Breast epithelium (tissue), 4 donors: Measurements from ENCODE around the gene PARP9. TPM values are rescaled to one million over a fixed set of nuclear protein-coding genes. Genes with fewer than 3 reads are reported as not detected.
"Not testable (repeated sequence)": the region's sequence is repeated elsewhere in the genome, so short reads cannot be mapped to it uniquely, and the experiment has no call there.

ENCODE experiments used
- DNase-seq, 2 donors: peaks; one replicate each; pipeline ENCODE4 v3.0.0-alpha.2; 2019; ENCODE audit warnings: low spot score in 2 of 2
- H3K27ac ChIP-seq, 2 donors: fragments of 200-600 bp; sonication (generic) in 1 of 2; one replicate each; pipeline ENCODE4 v1.5.1; 2016 to 2019; ENCODE audit warnings: mild to moderate bottlenecking in 1 of 2
- H3K27me3 ChIP-seq, 2 donors: fragments of 200-600 bp; sonication (generic) in 1 of 2; one replicate each; pipeline versions ENCODE4 v1.5.1 to v1.6.0; 2017 to 2019; ENCODE audit warnings: control low read depth in 1 of 2, mild to moderate bottlenecking in 1 of 2
- H3K36me3 ChIP-seq: fragments of 200-600 bp; one replicate; pipeline ENCODE4 v1.5.1; 2019
- H3K4me1 ChIP-seq, 2 donors: fragments of 200-600 bp; sonication (generic); one replicate each; pipeline ENCODE4 v1.5.1; 2016 to 2019; ENCODE audit warnings: control low read depth in 1 of 2
- H3K4me3 ChIP-seq, 3 donors: fragments of 200-600 bp; sonication (generic); 1 replicate in 2 of 3; 2 replicates in 1 of 3; pipeline ENCODE4 v1.5.1; 2016 to 2019; ENCODE audit warnings: mild to moderate bottlenecking in 3 of 3, moderate library complexity in 2 of 3
- H3K9me3 ChIP-seq, 2 donors: fragments of 200-600 bp; sonication (generic) in 1 of 2; one replicate each; pipeline ENCODE4 v1.5.1; 2016 to 2019; ENCODE audit warnings: control low read depth in 1 of 2
- POLR2A ChIP-seq: fragments of 450-650 bp; IDR thresholded peaks from one replicate; pipeline ENCODE4 v1.6.1; 2016; ENCODE audit warnings: antibody characterized with exemption, mild to moderate bottlenecking, moderate library complexity
- POLR2AphosphoS5 ChIP-seq, 3 donors: sonication (generic); formaldehyde crosslinking; IDR thresholded peaks; one replicate each; pipeline ENCODE4 v1.6.1; 2017; ENCODE audit warnings: antibody characterized with exemption in 3 of 3
- intact Hi-C: fragments of 100-400 bp; cut with DNase I; formaldehyde crosslinking; loops from one replicate; pipeline ENCODE4 v1.15.1; 2023; ENCODE audit warnings: low total_unique reads
- total RNA-seq, 3 donors: library from RNA; depleted of rRNA; stranded (reverse); fragments of >200 nt; gene quantifications; one replicate each; pipeline ENCODE4 v1.1.0, GENCODE V29; 2016
- TF ChIP-seq, protein P1 (sequence below), 3 donors: fragments of 450-650 bp; IDR thresholded peaks; one replicate each; pipeline ENCODE4 v1.5.1; 2016 to 2017; ENCODE audit warnings: antibody characterized with exemption in 3 of 3, mild to moderate bottlenecking in 3 of 3, moderate library complexity in 3 of 3

Gene PARP9
- total RNA-seq, 3 donors from 2014 or later = 17.4 to 55.1 (median 39.7) TPM

- no peaks in the 10 kb centered on the region for H3K9me3 ChIP-seq
- no peak for DNase-seq
- peaks cover 0 to 7% of the 10 kb centered on the region in 2 donors for H3K4me1 ChIP-seq
- intact Hi-C loops = no loop called here
- TF ChIP-seq POLR2AphosphoS5 (IDR thresholded peaks at IDR 0.05) (no peak), POLR2A (no peak)
- TF ChIP-seq, protein P1, sequence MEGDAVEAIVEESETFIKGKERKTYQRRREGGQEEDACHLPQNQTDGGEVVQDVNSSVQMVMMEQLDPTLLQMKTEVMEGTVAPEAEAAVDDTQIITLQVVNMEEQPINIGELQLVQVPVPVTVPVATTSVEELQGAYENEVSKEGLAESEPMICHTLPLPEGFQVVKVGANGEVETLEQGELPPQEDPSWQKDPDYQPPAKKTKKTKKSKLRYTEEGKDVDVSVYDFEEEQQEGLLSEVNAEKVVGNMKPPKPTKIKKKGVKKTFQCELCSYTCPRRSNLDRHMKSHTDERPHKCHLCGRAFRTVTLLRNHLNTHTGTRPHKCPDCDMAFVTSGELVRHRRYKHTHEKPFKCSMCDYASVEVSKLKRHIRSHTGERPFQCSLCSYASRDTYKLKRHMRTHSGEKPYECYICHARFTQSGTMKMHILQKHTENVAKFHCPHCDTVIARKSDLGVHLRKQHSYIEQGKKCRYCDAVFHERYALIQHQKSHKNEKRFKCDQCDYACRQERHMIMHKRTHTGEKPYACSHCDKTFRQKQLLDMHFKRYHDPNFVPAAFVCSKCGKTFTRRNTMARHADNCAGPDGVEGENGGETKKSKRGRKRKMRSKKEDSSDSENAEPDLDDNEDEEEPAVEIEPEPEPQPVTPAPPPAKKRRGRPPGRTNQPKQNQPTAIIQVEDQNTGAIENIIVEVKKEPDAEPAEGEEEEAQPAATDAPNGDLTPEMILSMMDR (IDR thresholded peaks at IDR 0.05) = no peak
- H3K36me3 ChIP-seq = no peaks in the 10 kb centered on the region
- peak overlapping the region; percentile 98 to 99 for H3K27ac ChIP-seq
- peak overlapping the region; percentile 85 to 91 (median 88) for H3K4me3 ChIP-seq
- H3K27me3 ChIP-seq = no peaks in the 10 kb centered on the region
Measured at GRCh38 chr3:122515020-122515468, 49.1 kb downstream of the PARP9 start.

DNA sequence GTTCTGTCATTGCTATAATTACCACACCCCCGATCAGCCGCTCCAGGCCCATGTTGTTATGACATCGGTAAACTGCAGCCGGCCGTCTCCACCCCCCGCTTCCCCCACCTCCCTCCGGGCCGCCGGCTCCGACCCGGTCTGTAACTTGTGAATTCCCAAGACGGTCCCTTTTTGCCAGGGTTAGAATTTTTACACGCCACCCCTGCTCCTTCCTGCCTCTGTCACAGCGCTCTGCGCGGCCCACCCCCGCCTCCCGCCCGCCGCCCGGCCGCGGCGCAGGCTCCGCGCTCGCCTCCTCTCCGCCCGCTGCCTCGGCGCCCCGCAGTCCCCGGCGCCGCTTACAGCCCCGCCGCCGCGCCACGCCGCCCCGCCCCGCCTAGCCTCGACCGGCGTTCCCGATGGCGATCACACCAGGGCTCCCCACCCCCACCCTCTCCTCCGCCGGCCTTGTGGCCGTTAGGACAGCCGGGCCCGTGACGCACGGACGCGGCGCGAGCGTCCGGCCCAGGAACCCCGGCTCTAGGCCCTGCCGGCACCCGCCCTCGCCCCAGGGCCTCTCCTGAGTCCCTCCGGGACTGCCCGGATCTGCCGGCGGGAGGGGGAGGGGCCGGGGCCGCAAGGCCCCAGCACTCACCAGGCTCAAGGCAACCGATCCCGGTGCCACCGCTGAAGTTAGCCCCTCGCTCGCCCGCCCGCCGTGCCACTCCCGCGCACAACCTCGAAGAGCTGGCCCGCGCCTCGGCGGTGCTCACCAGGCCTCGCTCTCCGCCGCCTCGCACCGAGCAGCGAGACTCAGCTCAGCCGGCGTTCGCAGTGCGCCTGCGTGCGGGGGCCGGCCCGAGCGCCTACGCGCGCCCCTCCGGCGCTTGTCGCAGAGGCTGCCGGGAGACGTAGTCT is 49.7 kb downstream of the PARP9 start, which contains the start of gene KPNA1:
KPNA1 (minus strand) TSS at position 817 of the 897 bp plus-strand sequence. CDS start 18,374 bp downstream, outside the sequence.
- Histone ChIP-seq H3K9me3 (no peaks in the 10 kb centered on the region), H3K36me3 (no peaks in the 10 kb centered on the region), H3K27ac (peak within 1 kb of the TSS; percentile 98 to 99), H3K4me3 (peak within 1 kb of the TSS; percentile 85 to 91 (median 88)), H3K27me3 (no peaks in the 10 kb centered on the region), H3K4me1 (peaks cover 0 to 7% of the 10 kb centered on the region in 2 donors)
- peak; percentile 78 to 82 for DNase-seq
- TF ChIP-seq POLR2AphosphoS5 (IDR thresholded peaks at IDR 0.05) (peak; percentile 88 to 96 (median 89)), POLR2A (peak; percentile 77)
- TF ChIP-seq, protein P1 (IDR thresholded peaks at IDR 0.05) = no peak
- intact Hi-C loops = no loop called here

- TF ChIP-seq, protein P1 (IDR thresholded peaks at IDR 0.05) = no peak
- TF ChIP-seq POLR2AphosphoS5 (IDR thresholded peaks at IDR 0.05) (peak in 2 of 3 donors; percentile 11 to 21), POLR2A (no peak)
- no peaks in the 10 kb centered on the region for H3K9me3 ChIP-seq
- DNase-seq = peak in 1 of 2 donors; percentile 69
- H3K4me1 ChIP-seq = peaks cover 0 to 7% of the 10 kb centered on the region in 2 donors
- intact Hi-C loops = no loop called here
- peak overlapping the region; percentile 98 to 99 for H3K27ac ChIP-seq
- no peaks in the 10 kb centered on the region for H3K36me3 ChIP-seq
- peak overlapping the region; percentile 85 to 91 (median 88) for H3K4me3 ChIP-seq
- no peaks in the 10 kb centered on the region for H3K27me3 ChIP-seq
Measured at GRCh38 chr3:122513386-122514122, 50.5 kb downstream of the PARP9 start.

DNA sequence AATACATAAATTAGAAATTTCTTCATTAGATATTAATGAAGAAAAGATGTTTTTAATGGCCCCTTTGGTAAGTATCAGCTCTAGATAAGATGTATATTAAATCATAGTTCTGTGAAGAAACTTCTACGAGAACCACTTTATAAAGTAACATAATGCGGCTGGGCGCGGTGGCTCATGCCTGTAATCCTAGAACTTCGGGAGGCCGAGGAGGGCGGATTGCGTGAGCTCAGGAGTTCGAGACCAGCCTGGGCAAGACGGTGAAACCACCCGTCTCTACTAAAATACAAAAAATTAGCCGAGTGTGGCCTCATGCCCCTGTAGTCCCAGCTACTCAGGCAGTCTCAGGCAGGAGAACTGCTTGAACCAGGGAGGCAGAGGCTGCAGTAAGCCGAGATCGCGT is 51.8 kb downstream of the PARP9 start:
- no peak overlapping the region for H3K27ac ChIP-seq
- no peaks in the 10 kb centered on the region for H3K36me3 ChIP-seq
- no peaks in the 10 kb centered on the region for H3K9me3 ChIP-seq
- H3K27me3 ChIP-seq = no peaks in the 10 kb centered on the region
- intact Hi-C loops = no loop called here
- H3K4me3 ChIP-seq = no peak overlapping the region
- H3K4me1 ChIP-seq = peaks cover 0 to 7% of the 10 kb centered on the region in 2 donors
- TF ChIP-seq POLR2A = no peak
- DNase-seq = no peak

GRCh38 chr3:122510878-122511535 is 53.1 kb downstream of the PARP9 start:
- Histone ChIP-seq H3K4me1 (peaks cover 0 to 7% of the 10 kb centered on the region in 2 donors), H3K4me3 (no peak overlapping the region), H3K36me3 (no peaks in the 10 kb centered on the region), H3K9me3 (no peaks in the 10 kb centered on the region), H3K27me3 (no peaks in the 10 kb centered on the region), H3K27ac (no peak overlapping the region)
- intact Hi-C loops = no loop called here
- no peak for DNase-seq
- TF ChIP-seq, protein P1 (IDR thresholded peaks at IDR 0.05) = no peak
- TF ChIP-seq POLR2AphosphoS5 (IDR thresholded peaks at IDR 0.05) (no peak), POLR2A (no peak)

- DNase-seq, H3K9me3 ChIP-seq, H3K27ac ChIP-seq, H3K36me3 ChIP-seq, H3K27me3 ChIP-seq, H3K4me1 ChIP-seq, intact Hi-C loops, H3K4me3 ChIP-seq: not testable (repeated sequence)
Measured at GRCh38 chr3:122508944-122509343, 55.2 kb downstream of the PARP9 start.
